Superior temporal gyrus (tissue), 1 donor: ENCODE measurements around the gene RPL21.

ENCODE experiments used
- DNase-seq: peaks from one replicate; pipeline ENCODE4 v3.0.0-alpha.2; 2016; ENCODE audit errors: extremely low spot score

The RPL21 gene

GRCh38 chr13:27258637-27259386 lies 7.5 kb downstream of the RPL21 start:
- DNase-seq = no peak

DNA sequence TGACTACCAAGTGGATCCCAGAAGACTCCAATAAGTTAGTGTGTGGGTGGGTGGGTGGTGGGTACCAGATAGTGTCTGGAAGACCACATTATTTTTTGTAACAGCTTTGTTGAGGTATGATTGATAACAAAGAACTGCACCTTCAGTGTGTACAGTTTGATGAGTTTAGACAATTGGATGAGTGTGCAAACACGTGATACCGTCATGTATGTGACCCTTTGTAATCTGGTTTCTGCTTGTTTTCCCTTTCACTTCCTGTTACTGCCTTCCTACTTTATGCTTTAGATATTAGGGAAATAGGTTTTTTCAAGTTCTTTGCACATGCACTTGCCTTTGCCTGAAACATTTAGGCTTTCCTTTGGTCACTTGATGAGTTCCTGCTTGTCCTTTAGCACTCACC lies 8.5 kb downstream of the RPL21 start:
- no peak for DNase-seq

DNA sequence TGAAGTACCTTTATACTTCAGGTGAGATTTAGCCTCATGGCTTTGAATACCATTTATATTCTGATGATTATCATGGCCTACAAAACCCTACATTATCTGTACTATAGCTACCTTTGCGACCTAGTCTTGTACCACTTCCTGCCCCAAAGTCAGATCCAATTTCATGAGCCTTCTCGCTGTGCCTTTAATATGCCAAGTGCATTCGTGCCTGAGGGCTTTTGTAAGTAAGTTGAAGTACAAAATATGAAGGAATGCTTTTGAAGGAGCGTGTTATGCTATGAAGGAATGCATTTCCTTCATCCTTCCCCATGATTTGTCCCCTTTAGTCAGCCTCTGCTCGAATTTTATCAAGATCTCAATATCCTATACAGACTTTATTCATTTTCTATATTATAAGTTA lies 10.0 kb downstream of the RPL21 start:
- no peak for DNase-seq

DNA sequence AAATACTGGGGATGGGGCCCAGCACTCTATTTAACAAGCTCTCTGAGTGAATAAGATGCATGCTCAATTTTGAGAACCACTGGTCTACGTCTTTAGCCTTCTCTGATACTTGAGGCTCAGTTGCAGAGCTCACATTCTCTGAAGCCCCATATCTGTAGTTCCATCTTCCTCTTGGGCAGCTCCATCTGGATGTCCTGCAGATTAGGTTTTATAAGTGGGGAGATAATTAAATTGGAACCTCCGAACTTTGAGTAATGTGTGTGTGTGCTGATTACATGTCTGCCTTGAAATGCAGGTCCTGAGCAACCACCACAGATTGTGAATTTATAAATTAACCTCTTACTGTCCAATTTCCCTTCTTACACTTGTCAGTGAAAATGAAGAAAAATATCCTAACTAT lies 12.1 kb downstream of the RPL21 start:
- no peak for DNase-seq

DNA sequence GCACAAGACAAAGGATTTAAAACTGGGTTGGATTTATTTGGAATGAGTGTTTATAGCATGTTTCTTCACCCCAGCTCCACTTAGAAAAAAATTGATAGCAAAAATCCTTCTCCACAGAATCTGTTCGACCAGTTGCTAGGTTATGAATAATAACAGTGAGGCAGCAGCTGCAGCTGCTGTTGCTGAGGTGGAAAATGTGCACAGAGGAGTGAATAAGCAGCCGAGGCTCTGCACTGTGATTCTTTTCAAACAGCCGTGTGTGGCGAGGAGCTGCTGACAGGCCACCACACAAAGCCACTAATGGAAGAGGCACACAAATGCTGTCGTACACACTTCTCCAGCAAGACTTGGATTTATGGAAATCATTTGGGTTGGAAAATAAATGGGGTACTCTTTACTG lies 12.8 kb downstream of the RPL21 start:
- DNase-seq = peak; percentile 62

GRCh38 chr13:27264648-27265047 lies 13.3 kb downstream of the RPL21 start:
- no peak for DNase-seq

GRCh38 chr13:27266917-27267316 lies 15.6 kb downstream of the RPL21 start:
- no peak for DNase-seq

DNA sequence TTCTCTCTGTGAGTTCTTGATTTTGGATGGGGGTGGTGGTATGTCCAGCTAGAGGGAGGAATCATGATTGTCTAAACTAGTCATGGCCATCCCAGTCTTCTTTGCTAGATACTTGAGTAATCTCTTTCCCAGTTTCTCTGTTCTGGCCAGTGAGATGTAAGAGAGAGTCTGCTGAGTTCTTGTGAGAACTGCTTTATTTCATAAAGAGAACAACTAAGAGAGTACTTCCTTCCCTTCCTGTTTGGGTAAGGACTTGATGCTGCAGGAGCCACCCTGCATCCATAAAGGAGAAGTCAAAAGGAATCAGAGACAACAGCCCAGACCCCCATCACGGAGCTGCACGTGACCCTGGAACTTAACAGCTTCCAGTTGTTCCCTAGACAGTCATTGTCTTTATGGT lies 16.2 kb downstream of the RPL21 start:
- DNase-seq = no peak

DNA sequence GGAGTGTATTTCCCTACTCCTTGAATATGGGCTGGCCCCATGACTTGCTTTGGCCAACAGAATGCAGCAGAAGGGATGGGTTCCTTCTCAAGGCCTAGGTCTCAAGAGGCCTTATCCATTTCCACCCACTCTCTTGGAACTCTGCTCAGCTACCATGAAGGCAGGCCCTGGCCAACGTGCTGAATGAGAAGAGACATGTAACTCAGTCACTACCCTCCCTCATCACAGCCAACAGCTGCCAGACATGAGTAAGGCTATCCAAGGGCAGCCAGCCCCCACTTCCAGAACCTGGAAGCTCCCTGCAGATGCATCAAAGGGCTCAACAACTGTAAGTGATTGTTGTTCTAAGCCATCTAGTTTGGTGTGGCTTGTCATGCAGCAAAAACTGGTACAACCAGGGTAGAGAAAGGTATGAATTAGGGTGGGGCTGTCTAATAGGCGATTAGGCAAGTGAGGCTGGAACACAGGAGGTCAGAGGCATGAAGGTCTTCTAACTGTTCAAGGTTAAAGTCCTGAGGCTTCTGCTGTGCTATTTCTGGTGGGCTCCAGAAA lies 17.8 kb downstream of the RPL21 start:
- DNase-seq = no peak

DNA sequence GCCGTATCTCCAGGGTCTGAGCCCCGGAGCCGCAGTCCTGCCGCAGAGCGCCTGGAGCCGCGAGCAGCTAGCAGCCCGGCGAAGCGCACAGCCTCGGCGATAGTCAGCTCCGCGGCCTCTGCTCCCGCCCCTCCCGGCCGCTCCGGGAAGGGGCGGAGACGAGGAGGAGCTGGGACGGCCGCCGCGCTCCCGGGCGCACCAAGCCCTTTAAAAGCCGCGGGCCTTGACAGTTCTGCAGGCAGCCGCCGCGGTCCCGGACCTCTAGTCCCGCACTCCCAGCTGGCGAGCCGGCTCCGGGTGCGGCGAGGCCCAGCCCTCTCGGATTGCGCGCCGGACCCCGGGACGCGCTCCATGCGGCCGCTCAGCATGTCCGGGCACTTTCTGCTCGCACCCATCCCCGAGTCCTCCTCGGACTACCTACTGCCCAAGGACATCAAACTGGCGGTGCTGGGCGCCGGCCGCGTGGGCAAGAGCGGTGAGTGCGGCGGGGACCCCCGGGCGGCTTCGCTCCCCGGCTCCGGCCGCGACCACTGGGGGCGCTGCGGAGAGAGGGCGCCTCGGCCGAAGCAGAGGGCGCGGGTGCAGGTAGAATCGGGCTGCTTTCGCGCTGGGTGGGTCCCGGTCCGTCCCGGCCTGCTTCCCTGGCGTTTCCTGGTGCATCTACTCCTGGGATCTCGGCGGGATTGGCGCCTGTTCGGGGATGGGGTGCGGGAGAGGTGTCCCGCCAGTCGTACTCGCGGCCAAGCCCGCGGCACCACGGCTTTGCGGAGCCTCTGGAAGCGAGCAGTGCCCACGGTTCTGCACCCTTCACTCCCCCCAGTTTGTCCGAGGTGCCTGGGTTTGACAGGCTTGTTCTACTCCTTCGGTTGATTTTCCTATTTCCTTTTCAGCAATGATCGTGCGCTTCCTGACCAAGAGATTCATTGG lies 19.5 kb downstream of the RPL21 start, which contains the start of gene RASL11A:
Gene RASL11A, plus strand, starts transcription at position 237 of the 927 bp plus-strand sequence. Its CDS starts 115 bp downstream, at position 352.
- DNase-seq = peak; percentile 83

DNA sequence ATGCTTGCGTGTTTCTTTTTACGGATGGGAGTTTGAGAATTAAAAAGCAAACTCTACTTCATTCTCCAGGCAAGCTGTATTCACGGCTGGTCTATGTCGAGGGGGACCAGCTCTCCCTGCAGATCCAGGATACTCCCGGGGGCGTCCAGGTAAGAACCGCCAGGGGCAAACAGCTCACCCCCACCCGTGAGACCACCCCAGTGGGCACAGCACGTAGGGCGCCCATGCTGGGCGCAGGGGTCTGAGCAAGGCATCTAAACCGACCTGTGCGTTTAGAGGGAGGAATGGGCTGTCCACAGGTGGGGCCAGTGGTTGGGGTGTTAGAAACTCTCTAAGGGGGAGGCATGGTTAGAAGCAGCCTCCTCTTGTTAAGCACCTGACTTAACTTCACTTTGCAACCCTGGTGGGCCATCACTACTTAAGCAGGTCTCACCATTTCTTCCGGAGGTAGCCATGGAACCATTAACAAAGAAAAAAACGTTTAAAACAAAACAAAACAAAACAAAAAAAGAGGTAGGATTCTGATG lies 20.3 kb downstream of the RPL21 start:
- DNase-seq = no peak

DNA sequence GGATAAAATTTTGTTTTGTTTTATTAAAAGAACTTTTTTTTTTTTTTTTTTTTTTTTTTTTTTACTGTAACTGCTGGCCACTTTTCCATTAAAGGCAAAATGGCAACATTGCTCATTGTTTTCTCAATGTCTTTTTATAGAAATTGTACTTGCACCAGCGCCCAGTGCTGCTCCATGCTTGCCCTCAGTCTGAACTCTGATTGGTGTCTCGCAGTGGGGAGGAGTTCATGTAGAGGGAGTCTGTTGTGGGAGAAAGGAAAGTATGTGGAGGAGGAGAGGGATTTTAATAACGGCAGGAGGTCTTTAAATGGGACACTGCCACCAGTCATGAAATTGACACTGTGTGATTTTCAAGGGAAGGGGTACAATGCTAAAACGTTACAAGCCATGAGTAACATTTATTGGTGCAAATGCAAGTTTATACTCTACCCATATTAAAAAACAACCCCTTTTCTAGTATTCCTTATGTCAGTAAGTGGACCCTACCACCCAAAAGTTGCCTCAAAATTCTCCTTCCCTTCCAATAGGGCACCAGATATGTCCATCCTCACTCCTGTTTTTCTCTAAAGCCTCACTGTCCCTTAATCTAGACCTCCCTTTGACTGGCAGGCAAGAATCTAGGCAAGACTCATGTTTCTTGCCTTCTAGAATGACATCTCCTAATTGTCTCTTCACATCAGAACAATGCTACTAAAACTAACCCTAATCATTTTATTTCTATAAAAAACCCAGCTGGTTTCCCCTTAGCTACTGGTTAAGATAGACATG lies 22.5 kb downstream of the RPL21 start:
- DNase-seq = no peak

DNA sequence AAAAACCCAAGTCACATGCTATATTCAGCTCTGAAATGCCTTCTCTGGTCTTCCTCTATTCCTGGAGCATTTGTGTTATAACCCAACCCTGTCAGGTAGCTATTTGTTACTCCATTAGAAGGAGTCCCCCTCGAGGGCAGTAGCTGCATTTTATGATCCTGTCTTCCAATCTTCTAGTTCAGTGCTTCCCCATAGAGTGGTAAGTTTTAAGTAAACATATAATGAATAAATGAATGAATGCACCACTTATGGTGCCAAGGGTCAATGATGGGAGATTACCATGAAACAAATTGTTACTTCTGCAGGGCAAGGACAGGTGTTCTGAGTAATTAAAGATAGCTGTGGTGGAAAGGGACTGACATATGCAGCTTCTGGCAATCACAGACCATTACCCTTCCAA lies 23.3 kb downstream of the RPL21 start:
- DNase-seq = no peak

- DNase-seq = no peak
Measured at GRCh38 chr13:27276188-27276587, 24.8 kb downstream of the RPL21 start.

GRCh38 chr13:27279506-27279905 lies 28.1 kb downstream of the RPL21 start:
- no peak for DNase-seq

GRCh38 chr13:27280009-27280656 lies 28.8 kb downstream of the RPL21 start:
- no peak for DNase-seq

DNA sequence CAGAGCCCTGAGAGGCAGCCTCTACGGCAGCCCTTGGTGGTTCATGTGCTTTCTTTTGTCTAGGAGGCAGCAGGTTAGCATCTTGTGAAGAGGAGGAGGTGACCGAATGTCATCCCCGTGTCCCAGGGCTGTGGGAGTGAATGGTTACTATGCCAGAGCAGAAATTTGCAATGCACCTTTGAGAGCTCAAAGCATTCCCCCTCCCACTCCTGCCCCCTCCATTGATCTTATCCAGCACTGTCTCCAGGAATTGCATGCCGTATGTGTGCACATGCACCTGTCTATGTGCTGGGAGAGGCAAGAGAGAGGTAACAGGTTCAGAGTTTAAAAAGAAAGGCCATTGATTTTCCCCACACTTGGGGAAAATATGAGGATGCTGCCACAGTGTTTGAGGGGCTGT lies 29.5 kb downstream of the RPL21 start:
- DNase-seq = no peak

- no peak for DNase-seq
Measured at GRCh38 chr13:27281420-27281819, 30.1 kb downstream of the RPL21 start.

DNA sequence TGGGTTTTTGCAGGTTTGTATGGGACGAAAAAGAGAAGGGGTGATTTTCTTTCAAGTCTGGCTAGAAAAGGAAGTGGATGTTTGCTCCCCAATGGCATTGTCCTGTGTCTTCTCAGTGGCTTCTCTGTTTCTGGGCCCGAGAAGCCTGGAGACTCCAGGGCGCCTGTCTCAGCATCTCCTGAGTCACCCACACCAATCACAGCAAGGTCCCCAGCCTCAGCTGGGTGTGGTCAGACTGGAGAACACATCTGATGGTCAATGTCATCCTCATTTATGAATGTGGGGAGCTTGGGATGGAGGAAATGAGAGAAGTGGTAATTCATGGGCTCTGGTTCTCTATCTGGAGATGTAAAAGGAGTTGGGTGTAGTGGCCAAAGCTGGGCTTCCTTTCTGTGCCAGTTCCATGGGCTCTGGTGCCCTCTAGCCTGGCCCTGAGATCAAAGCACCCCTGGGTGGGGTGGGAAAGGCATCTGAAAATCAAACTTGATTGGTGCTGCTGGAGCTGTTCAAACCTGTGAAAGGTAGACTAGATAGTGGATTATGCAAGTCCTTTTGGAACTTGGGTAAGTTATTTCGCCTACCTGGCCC lies 32.6 kb downstream of the RPL21 start:
- peak; percentile 77 for DNase-seq

- no peak for DNase-seq
Measured at GRCh38 chr13:27288392-27288791, 37.0 kb downstream of the RPL21 start.
